Non-pigmented ciliary epithelial cell (primary cell): ENCODE data around the gene ANKRD34B.
"Not testable (repeated sequence)": the region's sequence is repeated elsewhere in the genome, so short reads cannot be mapped to it uniquely, and the experiment has no call there.

ENCODE experiments used
- DNase-seq: peaks from one replicate; pipeline ENCODE4 v3.0.0-alpha.2; 2010; ENCODE audit warnings: low read depth

ANKRD34B gene

DNA sequence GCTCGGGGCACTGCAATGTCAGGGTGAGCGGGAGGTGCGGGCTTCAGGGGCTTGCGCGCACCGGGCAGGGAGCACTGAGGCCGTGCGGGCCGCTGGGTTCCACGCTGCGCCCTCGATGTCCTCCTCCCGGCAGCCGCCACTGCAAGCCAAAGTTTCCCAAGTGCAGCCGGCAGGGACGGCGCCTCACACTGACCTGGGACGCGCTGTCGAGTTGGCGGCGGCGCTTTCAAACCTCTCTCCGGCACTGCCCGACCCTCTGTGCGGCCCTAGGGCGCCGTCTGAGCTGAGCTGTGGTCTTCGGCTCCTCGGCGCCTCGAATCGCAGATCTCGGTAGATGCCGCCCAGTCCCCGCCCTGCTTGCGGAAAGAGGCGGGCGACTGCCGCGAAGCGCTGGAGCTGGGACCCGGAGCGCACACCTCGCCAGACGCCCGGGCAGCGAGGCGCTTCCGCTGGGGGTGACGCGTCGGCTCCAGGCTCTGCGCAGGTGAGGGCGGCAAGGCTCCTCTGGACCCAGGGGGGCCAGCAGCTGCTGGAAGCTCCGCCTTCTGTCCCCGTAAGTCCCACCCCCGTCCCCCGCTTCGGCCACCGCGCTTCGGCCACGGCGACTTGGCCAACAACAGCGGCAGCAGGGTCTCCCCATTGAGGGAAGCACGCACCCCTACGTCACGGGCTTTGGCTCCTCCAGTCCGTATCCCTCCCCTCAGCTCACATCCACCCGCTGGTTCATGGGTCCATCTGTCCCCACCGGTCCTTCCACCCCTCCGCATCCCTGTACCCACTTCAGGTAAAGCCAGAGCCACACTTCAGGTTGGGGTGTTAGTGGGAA is at the start of gene ANKRD34B:
Gene ANKRD34B, minus strand, starts transcription at position 320 of the 826 bp plus-strand sequence. CDS start 10,261 bp downstream, outside the sequence.
- DNase-seq, result no peak

DNA sequence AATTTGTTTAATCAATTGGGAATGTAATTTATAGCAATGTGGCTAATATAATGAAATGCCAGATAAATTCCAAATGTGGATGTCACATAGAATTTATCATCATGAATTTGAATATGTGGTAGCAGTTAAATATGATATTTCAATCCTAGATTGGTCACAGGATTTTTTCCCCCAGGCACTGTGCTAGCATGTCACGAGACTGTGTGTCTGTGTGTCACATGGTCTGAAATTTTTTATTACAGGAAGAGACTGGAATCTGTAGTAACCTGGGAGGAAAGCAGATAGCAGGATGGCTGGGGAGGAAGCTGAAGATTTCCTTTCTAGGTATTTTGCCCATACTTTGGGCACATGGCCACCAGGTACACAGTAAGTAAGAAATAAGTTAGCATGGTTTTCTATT is 49.0 kb upstream of the ANKRD34B start:
- DNase-seq, result no peak

DNA sequence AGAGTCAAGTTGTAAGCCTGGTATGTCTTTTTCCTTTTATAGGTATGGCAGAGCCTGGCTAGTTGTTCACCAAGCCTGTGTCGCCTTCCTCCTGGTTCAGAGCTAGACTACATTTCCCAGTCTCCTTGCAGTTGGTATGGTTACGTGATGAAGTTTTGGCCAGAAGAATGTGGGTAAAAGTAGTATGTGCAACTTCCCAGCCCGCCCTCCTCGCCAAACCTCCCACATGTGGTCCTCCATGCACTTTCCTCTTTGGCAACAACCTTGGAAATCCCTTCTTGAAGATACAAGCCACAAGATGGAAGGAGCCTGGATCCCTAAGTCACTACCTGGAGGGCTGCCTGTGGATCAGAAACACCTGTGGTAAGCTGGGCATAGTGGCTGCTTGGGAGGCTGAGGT is 48.4 kb upstream of the ANKRD34B start:
- no peak for DNase-seq

DNA sequence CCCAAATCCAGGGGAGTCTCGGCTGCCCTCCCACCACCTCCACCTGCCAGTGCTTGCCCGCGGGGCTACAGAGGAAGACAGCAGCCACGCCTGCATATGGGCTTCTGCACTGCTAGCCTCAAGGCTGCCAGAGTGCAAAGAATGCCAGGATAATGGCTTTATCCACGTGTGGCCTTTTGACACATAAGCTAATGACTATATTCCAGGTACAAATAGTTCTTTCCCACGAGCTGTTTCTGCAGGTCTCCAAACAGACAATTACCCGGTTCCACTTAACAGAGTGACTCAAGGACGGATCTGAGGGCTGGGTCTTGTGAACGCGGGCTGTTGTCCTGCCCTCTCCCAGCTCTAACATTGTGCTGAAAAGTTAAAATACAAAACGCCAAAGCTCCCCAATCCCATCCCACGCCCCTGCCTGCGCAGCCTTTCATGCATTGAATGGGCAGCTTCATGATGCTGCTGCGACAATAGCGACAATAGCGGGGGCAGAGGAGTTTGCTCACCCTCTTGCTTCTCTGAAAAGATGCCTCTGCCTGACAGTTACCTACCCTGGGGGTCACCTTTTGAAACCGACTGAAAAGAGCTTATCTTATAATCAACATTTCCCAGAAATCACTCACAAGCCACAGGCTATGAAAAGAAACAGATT is 45.3 kb upstream of the ANKRD34B start:
- no peak for DNase-seq

DNA sequence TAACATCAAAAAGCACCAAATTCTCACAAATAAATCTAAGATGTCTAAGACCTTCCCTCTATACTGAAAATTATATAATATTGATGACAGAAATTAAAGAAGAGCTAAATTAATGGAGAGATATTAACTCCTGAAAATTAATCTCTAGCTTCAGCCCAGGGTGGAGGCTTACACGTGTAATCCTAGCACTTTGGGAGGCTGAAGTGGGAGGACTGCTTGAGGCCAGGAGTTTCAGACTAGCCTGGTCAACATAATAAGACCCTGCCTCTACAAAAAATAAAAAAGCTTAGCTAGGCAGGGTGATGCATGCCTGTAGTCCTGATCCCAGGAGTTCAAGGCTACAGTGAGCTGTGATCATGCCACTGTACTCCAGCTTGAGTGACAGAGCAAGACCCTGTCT is 39.6 kb upstream of the ANKRD34B start:
- DNase-seq, result no peak

DNA sequence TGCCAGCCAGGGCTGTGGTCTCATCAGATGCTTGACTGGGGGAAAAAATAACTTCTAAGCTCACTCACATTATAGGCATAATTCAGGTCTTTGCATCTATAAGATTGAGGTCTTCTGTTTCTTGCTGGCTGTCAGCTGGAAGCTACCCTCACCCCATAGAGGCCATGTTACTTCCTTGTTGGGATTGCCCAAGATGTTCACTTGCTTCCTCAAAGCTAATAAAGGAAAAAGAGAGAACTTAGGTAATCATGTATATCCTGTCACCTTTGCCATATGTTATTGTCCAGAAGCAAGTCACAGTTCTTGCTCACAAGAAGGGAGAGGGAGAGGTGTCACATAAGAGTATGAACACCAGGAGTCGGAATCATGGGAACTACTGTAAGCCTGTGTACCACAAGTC is 38.7 kb upstream of the ANKRD34B start:
- DNase-seq, result no peak

DNA sequence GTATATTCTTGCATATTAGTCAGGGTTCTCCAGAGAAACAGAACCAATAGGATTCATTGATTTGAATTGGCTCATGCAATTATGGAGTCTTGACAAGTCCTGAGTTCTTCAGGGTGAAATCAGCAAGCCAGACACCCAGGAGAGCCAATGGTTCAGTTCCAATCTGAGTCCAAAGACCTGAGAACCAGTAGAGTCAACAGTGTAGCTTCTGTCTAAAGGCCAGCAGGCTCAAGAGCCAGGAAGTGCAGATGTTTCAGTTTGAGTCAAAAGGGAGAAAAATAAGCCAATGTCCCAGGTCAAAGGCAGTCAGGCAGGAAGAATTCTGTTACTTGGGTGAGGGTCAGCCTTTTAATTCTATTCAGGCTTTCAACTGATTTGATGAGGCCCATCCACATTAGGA is 37.8 kb upstream of the ANKRD34B start:
- no peak for DNase-seq

DNA sequence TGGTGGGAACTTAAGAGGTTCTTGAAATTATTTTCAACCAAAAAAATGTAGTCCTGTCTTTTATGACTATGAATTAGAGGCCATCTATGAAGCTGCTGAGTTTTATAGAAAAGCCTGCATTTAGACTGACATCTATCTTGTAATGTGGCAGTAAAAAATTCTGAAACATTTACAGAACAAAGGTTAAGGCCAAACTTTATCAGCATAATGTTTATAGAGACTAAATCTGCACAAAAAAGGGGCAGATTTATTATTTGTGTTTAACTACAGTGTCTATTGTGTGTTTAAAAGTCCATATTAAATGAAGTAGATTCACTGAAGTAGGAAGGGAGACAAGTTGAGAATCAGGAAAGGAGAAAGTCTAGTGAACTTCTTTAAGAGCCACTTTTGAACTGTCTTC is 37.3 kb upstream of the ANKRD34B start:
- no peak for DNase-seq

DNA sequence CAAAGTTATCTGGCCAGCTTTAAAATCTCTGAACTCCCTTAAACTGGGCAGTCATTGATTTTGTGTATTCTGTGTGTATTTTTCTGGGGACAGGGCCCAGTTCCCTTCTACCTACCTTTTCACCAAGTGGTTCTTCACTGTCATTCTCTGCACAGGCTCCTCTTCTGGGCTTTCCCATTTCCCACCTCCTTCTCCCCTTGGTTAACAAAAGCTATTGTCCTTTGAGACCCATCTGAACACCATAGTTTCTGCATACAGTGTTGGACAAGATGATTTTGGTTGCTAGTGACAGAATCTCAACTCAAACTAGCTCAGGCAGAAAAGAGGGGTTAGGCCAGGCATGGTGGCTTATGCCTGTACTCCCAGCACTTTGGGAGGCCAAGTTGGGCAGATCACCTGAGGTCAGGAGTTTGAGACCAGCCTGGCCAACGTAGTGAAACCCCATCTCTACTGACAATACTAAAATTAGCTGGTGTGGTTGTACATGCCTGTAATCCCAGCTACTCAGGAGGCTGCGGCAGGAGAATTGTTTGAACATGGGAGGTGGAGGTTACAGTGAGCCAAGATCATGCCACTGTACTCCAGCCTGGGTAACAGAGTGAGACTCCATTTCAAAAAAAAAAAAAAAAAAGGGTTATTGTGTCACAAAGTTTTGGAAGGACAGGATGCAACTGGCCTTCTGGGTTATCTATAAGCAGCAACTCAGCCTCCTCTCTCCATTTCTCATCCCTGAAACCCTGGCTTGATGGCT is 31.0 kb upstream of the ANKRD34B start:
- no peak for DNase-seq

DNA sequence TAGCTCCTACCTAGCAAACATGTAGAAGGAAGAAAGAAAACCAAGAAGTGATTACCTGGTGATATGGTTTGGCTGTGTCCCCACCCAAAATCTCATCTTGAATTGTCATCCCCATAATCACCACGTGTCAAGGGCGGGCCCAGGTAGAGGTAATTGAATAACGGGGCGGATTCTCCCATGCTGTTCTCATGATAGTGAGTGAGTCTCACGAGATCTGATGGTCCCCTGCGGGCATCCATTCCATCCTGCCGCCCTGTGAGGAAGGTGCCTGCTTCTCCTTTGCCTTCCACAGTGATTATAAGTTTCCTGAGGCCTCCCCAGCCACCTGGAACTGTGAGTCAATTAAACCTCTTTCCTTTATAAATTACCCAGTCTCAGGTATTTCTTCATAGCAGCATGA is 27.4 kb upstream of the ANKRD34B start:
- DNase-seq, result no peak

DNA sequence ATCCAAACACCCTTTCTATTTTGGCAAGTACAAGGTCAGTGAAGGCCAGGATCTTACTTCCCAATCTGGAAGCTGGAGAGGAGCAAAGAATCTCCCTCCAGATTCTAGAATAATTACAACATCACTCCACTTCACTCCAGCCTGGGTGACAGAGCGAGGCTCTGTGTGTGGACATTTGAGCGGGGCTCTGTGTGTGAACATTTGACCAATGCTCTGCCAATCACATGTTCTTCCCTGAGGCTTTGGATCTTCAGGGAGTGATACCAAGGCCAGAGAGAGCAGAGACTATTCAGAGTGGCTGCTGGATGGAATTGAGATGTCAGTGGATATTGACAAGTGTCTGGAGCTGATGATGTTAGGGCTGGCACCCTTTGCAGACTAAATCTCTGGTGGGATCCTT is 24.7 kb upstream of the ANKRD34B start:
- DNase-seq, result no peak

DNA sequence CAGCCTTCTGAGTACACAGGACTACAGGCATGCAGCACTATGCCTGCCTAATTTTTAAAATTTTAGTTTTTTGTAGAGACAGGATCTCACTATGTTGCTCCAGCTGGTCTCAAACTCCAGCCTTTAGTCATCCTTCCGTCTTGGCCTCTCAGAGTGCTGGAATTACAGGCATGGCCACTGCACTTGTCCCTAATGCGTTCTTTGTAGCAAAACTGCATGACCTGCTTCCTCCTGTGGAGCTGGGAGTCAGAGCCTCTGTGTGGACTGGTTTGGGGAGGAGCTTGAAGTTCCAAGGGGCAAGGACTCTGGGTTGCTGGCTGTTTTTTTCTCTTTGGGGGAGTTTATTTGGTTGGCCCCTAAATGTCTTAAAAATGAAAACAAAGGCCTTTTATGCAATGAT is 22.7 kb upstream of the ANKRD34B start:
- no peak for DNase-seq

DNA sequence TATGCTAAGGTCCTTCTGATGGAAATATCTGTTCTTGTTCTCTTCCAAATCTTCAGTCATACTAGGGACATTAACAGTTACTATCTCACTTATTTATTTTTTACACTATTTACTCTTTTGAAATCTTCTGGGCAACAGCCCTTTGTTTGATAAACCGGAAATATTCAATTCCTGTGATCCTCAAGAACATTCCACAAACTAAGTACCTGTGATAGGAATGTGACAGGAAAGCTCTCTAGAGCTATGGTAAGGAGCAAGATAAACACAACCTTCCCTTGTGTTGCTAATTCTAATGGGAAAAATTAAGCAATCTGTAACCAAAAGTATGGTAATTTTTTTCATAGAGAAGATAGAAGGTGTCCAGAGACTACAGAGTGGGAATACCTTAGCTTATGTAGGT is 22.0 kb upstream of the ANKRD34B start:
- no peak for DNase-seq

DNA sequence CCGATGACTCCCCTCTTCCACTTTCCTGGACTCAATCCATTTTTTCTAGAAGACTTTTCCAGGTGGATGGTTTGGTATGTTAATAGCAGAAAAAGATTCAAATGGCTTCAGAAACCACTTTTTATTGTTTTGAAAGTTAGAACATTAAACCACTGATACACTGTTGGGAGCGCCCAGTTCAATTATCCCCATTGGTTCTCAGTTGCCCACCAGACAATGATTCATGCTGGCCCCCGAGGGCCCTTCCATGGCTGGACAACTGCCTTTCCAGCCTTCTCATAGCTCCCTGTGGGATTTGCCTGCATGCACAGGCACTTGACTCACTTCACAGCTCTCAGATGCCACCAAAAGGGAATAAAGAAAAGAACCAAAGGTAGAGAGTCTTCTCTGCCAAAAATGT is 21.3 kb upstream of the ANKRD34B start:
- DNase-seq, result no peak

DNA sequence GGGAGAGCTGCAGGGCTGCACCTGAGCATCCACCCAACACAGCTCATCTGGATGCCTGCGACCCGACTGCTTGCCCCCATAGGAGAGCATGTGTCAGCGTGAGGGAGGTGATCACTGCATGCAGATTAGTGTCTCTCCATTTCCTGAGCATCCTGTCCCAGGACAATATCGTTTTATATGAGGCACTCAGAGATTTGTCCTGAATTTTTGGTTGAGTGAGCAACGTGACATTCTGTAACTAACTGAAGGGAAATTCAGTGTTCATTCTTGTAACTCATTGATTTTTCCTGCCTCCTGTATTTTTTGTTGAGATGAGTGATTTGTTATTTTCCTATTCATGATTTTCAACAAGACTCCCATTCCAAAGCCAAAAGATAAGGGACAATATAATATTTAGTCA is 20.7 kb upstream of the ANKRD34B start:
- DNase-seq, result no peak

DNA sequence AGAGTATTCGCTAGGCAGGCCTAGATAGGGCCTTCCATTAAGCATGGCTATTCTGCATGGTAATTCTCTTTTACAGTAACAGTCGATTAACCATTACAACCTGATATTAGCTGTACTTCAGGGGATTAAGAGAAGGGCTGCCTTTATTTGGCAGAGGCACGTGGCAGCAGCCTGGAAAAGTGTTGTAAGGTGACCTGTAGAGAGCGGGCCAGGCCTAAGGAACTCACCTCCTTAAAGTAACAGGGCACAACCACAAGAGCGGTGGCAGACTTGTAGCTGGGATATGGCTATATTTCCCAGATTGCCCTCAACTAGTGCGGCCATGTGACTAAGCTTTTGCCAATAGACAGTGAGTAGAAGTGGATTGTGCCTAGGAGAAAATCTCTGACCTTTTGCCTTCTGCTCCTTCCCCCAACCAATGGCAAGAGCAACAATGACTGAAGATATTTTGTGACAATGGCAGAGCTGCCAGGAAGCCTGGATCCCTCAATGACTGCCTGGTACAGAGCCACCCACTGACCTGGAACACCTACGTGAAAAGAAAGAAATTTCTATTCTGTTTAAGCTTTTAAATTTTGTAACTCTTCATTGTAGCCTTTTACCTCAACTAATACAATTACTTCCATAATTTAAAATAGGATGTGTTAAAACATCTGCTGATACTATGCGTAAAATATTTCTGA is 18.9 kb upstream of the ANKRD34B start:
- DNase-seq, result no peak

DNA sequence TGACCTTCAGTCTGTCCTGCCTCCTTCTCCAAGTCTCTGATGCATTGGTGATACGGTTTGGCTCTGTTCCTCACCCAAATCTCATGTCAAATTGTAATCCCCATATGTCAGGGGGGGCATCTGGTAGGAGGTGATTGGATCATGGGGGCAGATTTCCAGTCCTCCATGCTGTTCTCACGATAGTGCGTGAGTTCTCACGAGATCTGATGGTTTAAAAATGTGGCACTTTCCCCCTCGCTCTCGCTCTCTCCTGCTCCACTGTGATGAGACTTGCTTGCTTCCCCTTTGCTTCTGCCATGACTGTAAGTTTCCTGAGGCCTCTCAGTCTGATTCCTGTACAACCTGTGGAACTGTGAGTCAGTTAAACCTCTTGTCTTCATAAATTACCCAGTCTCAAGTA is 14.7 kb upstream of the ANKRD34B start:
- DNase-seq, result no peak

DNA sequence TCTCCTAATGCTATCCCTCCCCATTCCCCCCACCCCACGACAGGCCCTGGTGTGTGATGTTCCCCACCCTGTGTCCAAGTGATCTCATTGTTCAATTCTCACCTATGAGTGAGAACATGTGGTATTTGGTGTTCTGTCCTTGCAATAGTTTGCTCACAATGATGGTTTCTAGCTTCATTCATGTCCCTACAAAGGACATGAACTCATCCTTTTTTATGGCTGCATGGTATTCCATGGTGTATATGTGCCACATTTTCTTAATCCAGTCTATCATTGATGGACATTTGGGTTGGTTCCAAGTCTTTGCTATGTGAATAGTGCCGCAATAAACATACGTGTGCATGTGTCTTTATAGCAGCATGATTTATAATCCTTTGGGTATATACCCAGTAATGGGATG is 10.2 kb upstream of the ANKRD34B start:
- not testable (repeated sequence) for DNase-seq

DNA sequence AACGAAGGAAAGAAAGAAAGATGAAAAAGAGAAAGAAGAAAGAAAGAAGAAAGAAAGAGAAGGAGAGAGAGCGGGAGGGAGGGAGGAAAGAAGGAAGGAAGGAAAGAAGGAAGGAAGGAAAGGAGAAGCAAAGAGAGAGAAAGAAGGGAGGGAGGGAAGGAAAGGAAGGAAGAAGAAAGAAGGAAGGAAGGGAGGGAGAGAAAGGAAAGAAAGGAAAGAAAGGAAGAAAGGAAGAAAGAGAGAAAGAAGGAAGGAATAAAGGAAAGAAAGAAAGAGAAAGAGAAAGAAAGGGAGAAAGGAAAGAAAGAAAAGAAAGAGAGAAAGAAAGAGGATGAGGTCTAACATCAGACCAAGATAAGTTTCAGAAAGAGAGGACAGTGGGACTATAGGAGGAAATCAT is 9.0 kb upstream of the ANKRD34B start:
- DNase-seq, result no peak

DNA sequence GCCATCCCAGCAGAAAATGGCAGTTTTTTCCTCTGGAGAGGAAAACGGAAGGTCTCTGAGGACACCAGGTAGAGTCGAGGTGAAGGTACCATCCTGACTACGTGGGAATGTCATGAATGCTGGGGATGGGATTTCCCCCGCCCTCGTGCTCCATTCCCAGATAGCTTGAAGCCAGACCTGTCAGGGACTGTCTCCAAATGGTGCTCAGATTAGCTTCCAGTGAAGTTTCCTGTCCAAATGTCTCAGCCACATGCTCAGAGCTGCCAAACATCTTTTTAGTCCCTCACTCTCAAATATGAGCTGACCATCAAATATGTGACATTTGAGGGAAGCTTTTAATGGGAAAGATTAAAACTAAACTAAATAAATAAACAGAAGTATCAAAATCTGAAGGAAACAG is 7.6 kb upstream of the ANKRD34B start:
- DNase-seq, result no peak

DNA sequence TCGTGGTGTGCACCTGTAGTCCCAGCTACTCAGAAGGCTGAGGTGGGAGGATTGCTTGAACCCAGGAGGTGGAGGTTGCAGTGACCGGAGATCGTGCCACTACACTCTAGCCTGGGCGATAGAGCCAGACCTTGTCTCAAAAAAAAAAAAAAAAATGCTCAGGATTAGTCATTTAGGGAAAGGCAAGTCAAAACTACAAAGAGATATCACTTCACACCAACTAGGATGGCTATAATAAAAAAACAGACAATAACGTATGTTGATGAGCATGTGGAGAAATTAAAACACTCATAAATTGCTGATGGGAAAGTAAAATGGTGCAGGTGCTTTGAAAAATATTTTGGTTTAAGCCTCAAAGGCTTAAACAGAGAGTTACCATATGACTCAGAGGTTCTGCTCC is 6.3 kb upstream of the ANKRD34B start:
- no peak for DNase-seq

DNA sequence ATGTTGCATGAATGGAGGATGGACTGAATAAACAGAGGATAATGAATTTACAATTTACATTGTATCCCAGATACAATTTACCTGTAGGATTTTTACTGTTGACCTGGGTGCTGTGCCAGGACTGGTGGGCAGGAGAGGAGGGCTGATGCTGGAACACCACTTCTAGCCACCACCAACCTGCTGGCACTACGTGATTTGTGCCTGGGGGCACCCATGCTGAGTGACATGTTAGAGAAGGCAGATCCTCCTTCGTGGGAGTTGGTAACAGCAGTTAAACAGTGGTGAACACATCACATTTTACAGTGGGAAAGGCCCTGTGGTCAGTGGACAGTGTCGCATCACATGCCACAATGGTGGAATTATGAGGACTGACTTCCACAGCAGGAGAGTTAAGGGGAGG is 3.0 kb upstream of the ANKRD34B start:
- DNase-seq, result no peak
